Thyroid gland (tissue), 4 donors: Measurements from ENCODE around the gene ZNF750. TPM values are rescaled to one million over a fixed set of nuclear protein-coding genes. Genes with fewer than 3 reads are reported as not detected.
A peak's percentile ranks its signal among the peaks of the same experiment; 100 is the strongest.

ENCODE experiments used
- DNase-seq, 2 donors: peaks; one replicate each; pipeline ENCODE4 v3.0.0-alpha.2; 2019
- H3K27ac ChIP-seq, 3 donors: fragments of 200-600 bp; sonication (generic); 1 replicate in 2 of 3; 2 replicates in 1 of 3; pipeline ENCODE4 v1.5.1; 2016 to 2019; ENCODE audit warnings: mild to moderate bottlenecking in 1 of 3, moderate library complexity in 1 of 3
- H3K27me3 ChIP-seq: fragments of 200-600 bp; sonication (generic); one replicate; pipeline ENCODE4 v1.5.1; 2019
- H3K36me3 ChIP-seq, 2 donors: fragments of 200-600 bp; sonication (generic); one replicate each; pipeline ENCODE4 v1.5.1; 2016 to 2019
- H3K4me1 ChIP-seq, 2 donors: fragments of 200-600 bp; sonication (generic); one replicate each; pipeline ENCODE4 v1.5.1; 2017 to 2019
- H3K4me3 ChIP-seq, 3 donors: fragments of 200-600 bp; sonication (generic); replicated peaks in 1 of 3; 1 replicate in 2 of 3; 2 replicates in 1 of 3; pipeline ENCODE4 v1.5.1; 2016; ENCODE audit warnings: mild to moderate bottlenecking in 1 of 3
- H3K9me3 ChIP-seq: fragments of 200-600 bp; sonication (generic); one replicate; pipeline ENCODE4 v1.5.1; 2017
- POLR2A ChIP-seq, 2 donors: fragments of 450-650 bp; IDR thresholded peaks; one replicate each; pipeline ENCODE4 v1.6.1; 2017; ENCODE audit warnings: antibody characterized with exemption in 2 of 2, mild to moderate bottlenecking in 2 of 2, moderate library complexity in 1 of 2
- WGBS, 2 donors: methylation state at CpG; one replicate each; pipeline ENCODE4 v1.1.5; 2017; 5-methylcytosine and 5-hydroxymethylcytosine counted together
- intact Hi-C: fragments of 100-400 bp; cut with DNase I; formaldehyde crosslinking; loops from one replicate; pipeline ENCODE4 v1.15.1; 2023
- total RNA-seq, 4 donors: library from RNA; depleted of rRNA; stranded (reverse); fragments of >200 nt; gene quantifications; one replicate each; pipeline ENCODE4 v1.2.3, GENCODE V29; 2016
- TF ChIP-seq, protein P1 (sequence below), 6 experiments: fragments of 200-600 bp in 3 of 6; fragments of 450-650 bp in 3 of 6; sonication (generic) in 3 of 6; IDR thresholded peaks; one replicate each; pipeline ENCODE4 v1.5.1; 2016 to 2019; ENCODE audit warnings: antibody characterized with exemption in 6 of 6, mild to moderate bottlenecking in 2 of 6, inconsistent platforms in 1 of 6, moderate library complexity in 1 of 6

Gene ZNF750
- total RNA-seq, 4 donors from 2014 or later = 3.0 to 6.0 (median 4.5) TPM

DNA sequence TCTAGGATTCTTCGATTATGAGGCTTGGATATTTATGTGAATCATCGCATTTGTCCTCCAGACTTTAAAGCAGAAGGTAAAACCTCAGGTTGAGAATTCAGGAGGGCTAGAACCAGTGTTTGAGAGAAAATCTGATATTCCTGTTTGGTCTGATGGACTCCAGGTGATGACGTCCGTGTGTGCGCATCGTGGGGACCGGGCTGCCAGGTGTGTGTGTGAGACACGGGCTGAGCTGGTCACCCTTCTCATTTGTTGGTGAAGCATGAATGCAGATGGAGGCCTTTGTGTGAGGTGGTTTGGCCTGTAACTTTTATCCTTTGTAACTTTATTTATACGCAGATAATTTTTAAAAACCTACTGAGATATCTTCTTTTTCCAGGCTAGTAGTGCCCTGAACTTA is 42.8 kb downstream of the ZNF750 start:
- intact Hi-C loops = no loop called here
- H3K27ac ChIP-seq = no peak overlapping the region
- WGBS, 2 donors = 94 to 97% methylated on average over 9 of the region's 9 CpGs

DNA sequence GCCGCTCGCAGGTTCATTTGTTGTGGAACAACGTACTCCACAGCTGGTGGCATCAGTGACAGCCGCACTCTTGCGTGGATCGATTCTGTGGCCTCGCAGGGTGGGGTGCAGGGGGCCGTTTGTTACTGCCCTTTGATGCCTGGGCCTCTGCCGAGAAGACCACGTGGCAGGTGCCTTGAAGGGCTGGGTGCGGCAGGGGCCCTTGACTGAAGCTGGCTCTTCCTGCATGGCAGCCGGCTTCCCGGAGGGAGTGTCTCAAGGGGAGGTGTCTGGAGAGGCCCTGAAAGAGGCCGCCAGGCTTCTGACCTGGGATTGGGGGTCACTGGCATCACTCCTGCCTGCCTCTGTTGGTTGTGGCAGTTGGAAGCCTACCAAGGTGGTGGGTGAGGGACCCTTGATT is 44.2 kb downstream of the ZNF750 start:
- peak overlapping the region in 2 of 3 donors; percentile 5 to 28 for H3K27ac ChIP-seq
- H3K4me1 ChIP-seq = no peaks in the 10 kb centered on the region
- TF ChIP-seq POLR2A (IDR thresholded peaks at IDR 0.05) = no peak
- TF ChIP-seq, protein P1, sequence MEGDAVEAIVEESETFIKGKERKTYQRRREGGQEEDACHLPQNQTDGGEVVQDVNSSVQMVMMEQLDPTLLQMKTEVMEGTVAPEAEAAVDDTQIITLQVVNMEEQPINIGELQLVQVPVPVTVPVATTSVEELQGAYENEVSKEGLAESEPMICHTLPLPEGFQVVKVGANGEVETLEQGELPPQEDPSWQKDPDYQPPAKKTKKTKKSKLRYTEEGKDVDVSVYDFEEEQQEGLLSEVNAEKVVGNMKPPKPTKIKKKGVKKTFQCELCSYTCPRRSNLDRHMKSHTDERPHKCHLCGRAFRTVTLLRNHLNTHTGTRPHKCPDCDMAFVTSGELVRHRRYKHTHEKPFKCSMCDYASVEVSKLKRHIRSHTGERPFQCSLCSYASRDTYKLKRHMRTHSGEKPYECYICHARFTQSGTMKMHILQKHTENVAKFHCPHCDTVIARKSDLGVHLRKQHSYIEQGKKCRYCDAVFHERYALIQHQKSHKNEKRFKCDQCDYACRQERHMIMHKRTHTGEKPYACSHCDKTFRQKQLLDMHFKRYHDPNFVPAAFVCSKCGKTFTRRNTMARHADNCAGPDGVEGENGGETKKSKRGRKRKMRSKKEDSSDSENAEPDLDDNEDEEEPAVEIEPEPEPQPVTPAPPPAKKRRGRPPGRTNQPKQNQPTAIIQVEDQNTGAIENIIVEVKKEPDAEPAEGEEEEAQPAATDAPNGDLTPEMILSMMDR (IDR thresholded peaks at IDR 0.05) = no peak
- no peaks in the 10 kb centered on the region for H3K36me3 ChIP-seq
- WGBS, 2 donors = 79 to 98% methylated on average over 6 to 7 of the region's 14 CpGs
- no peaks in the 10 kb centered on the region for H3K9me3 ChIP-seq
- intact Hi-C loops = no loop called here
- H3K4me3 ChIP-seq = no peak overlapping the region
- no peak for DNase-seq
- no peaks in the 10 kb centered on the region for H3K27me3 ChIP-seq

More for the DNA sequence above, 42.8 kb downstream of the ZNF750 start:
- Histone ChIP-seq H3K4me1 (no peaks in the 10 kb centered on the region), H3K36me3 (no peaks in the 10 kb centered on the region), H3K27me3 (no peaks in the 10 kb centered on the region), H3K9me3 (no peaks in the 10 kb centered on the region), H3K4me3 (no peak overlapping the region)
- no peak for DNase-seq
- TF ChIP-seq POLR2A (IDR thresholded peaks at IDR 0.05) = no peak
- TF ChIP-seq, protein P1 (IDR thresholded peaks at IDR 0.05) = no peak

DNA sequence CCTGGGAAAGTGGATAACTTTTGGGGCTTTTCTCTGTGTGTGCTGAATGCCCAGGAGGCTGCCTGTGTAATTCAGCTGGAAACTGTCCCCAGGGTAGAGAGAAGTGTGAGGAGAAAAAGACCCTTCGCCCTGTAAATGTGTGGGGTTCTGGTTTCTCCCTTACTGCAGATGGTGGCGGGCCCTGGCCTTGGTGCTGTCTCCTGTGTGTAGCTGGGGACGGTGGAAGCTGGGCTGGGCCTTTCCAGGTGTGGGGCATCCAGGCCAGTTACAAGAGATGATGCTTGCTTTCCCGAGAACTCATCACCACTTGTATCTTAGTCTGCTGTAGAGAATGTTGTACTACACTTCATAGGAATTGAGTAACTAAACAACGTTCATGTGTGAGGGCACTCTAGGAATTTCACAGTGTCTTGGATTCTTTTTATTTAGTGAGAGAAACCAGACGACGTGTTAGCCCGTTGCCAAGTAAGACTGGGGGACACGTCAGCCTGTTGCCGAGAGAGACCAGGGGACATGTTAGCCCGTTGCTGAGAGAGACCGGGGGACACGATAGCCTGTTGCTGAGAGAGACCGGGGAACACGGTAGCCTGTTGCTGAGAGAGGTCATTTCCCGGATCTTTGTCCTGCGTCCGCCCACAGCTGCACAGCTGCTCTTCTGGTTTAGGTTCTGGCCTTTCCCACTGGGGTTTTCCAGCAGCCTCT is 44.9 kb downstream of the ZNF750 start:
- intact Hi-C loops = no loop called here
- DNase-seq = peak in 1 of 2 donors; percentile 15
- 73 to 83% methylated on average over 18 of the region's 18 CpGs for whole genome bisulfite sequencing, 2 donors
- H3K9me3 ChIP-seq = no peaks in the 10 kb centered on the region
- no peak overlapping the region for H3K4me3 ChIP-seq
- H3K27me3 ChIP-seq = no peaks in the 10 kb centered on the region
- no peaks in the 10 kb centered on the region for H3K4me1 ChIP-seq
- H3K36me3 ChIP-seq = no peaks in the 10 kb centered on the region
- H3K27ac ChIP-seq = peak overlapping the region in 1 of 3 donors; percentile 28
- no peak for TF ChIP-seq POLR2A (IDR thresholded peaks at IDR 0.05)
- TF ChIP-seq, protein P1 (IDR thresholded peaks at IDR 0.05) = no peak

GRCh38 chr17:82793974-82794630 is 45.7 kb downstream of the ZNF750 start:
- Histone ChIP-seq H3K27me3 (no peaks in the 10 kb centered on the region), H3K4me3 (no peak overlapping the region), H3K27ac (no peak overlapping the region), H3K4me1 (no peaks in the 10 kb centered on the region), H3K36me3 (no peaks in the 10 kb centered on the region), H3K9me3 (no peaks in the 10 kb centered on the region)
- DNase-seq = no peak
- intact Hi-C loops = no loop called here
- WGBS, 2 donors = 85 to 86% methylated on average over 12 to 15 of the region's 15 CpGs
- TF ChIP-seq, protein P1 (IDR thresholded peaks at IDR 0.05) = no peak

GRCh38 chr17:82791532-82791931 is 48.3 kb downstream of the ZNF750 start:
- intact Hi-C loops = no loop called here
- Histone ChIP-seq H3K9me3 (no peaks in the 10 kb centered on the region), H3K4me1 (no peaks in the 10 kb centered on the region), H3K36me3 (no peaks in the 10 kb centered on the region), H3K4me3 (no peak overlapping the region), H3K27me3 (no peaks in the 10 kb centered on the region), H3K27ac (no peak overlapping the region)
- 86 to 89% methylated on average over 11 to 12 of the region's 12 CpGs for WGBS, 2 donors
- no peak for DNase-seq
- TF ChIP-seq POLR2A (IDR thresholded peaks at IDR 0.05) = no peak
- TF ChIP-seq, protein P1 (IDR thresholded peaks at IDR 0.05) = no peak
